Choroid plexus epithelial cell (primary cell): ENCODE measurements around the gene CDCA8.
"Not testable (repeated sequence)": the region's sequence is repeated elsewhere in the genome, so short reads cannot be mapped to it uniquely, and the experiment has no call there.

ENCODE experiments used
- DNase-seq: peaks from one replicate; pipeline ENCODE4 v3.0.0-alpha.2; 2010; ENCODE audit warnings: low read depth
- H3K4me3 ChIP-seq: 2 replicates; pipeline ENCODE4 v1.5.1; 2011; ENCODE audit warnings: low read depth, mild to moderate bottlenecking, control low read depth, low read length, moderate library complexity
- TF ChIP-seq, protein P1 (sequence below): conservative IDR thresholded peaks from 2 replicates; pipeline ENCODE4 v1.5.1; 2011; ENCODE audit warnings: low read depth, mild to moderate bottlenecking, control low read depth, inconsistent platforms, low read length, moderate library complexity

The CDCA8 gene

DNA sequence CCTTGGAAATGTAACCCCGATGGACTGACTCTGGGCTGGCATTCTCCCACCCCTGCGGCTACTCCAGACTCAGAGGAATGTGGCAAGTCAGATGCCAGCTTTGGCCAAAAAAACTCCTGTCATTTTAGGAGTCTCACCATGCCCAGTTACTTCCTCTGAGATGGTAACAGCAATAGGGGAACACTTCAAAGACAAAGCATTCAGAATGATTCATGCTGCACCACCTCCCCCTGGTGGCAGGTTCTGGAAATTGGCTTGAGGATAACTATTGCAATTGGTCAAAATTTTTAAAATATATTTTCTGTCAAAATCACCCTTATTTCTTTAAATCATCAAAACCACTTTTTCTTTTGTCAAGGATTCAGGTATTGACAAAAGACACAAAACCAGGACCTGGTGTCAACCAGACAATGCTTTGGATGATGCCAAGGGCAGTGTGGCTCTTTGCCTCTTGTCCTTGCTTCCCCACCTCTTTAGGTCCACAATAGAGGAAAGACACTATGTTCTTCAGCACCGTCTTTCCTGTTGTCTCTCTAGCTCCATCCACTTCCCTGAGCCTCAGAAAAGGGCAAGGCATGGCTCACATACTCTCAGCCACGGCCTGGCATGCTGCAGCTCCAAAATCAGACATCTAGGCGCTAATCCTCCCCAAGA lies 9.9 kb upstream of the CDCA8 start:
- H3K4me3 ChIP-seq, result no peak overlapping the region
- TF ChIP-seq, protein P1, sequence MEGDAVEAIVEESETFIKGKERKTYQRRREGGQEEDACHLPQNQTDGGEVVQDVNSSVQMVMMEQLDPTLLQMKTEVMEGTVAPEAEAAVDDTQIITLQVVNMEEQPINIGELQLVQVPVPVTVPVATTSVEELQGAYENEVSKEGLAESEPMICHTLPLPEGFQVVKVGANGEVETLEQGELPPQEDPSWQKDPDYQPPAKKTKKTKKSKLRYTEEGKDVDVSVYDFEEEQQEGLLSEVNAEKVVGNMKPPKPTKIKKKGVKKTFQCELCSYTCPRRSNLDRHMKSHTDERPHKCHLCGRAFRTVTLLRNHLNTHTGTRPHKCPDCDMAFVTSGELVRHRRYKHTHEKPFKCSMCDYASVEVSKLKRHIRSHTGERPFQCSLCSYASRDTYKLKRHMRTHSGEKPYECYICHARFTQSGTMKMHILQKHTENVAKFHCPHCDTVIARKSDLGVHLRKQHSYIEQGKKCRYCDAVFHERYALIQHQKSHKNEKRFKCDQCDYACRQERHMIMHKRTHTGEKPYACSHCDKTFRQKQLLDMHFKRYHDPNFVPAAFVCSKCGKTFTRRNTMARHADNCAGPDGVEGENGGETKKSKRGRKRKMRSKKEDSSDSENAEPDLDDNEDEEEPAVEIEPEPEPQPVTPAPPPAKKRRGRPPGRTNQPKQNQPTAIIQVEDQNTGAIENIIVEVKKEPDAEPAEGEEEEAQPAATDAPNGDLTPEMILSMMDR, result peak; percentile 94

GRCh38 chr1:37684182-37684581 lies 8.1 kb upstream of the CDCA8 start:
- not testable (repeated sequence) for H3K4me3 ChIP-seq, DNase-seq

More for the DNA sequence above, 9.9 kb upstream of the CDCA8 start:
- DNase-seq, result peak; percentile 77

GRCh38 chr1:37685722-37686121 lies 6.6 kb upstream of the CDCA8 start:
- no peak overlapping the region for H3K4me3 ChIP-seq
- TF ChIP-seq, protein P1, result no peak
- DNase-seq, result no peak

DNA sequence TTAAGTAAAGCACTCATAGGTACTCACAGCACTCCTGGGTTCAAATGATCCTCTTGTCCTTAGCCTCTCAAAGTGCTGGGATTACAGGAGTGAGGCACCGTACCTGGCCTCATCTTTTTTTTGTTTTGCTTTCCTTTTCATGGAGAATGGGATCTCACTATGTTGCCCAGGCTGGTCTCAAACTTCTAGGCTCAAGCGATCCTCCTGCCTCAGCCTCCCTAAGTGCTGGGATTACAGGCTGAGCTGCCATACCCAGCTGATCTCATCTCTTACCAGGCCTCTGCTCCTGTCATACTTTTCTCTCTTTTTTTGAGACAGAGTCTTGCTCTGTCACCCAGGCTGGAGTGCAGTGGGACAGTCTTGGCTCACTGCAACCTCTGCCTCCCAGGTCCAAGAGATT lies 4.6 kb upstream of the CDCA8 start:
- DNase-seq, H3K4me3 ChIP-seq: not testable (repeated sequence)

DNA sequence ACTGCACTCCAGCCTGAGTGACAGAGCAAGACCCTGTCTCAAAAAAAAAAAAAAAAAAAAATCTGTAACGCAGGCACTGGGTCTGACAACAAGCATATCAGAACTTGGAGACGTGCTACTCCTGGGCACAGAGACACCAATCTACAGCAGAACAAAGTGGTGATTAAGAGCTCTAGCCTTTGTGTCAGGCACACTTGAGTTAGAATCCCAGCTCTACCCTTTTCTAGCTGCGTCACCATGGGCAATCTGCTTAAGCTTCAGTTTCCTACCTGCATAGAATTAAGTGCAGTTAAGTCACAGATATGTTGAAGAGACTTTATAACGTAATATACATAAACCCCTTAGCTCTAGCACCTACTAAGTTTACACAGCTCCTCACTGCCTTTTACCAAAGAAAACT lies 3.4 kb upstream of the CDCA8 start:
- TF ChIP-seq, protein P1, result no peak
- no peak for DNase-seq
- no peak overlapping the region for H3K4me3 ChIP-seq

DNA sequence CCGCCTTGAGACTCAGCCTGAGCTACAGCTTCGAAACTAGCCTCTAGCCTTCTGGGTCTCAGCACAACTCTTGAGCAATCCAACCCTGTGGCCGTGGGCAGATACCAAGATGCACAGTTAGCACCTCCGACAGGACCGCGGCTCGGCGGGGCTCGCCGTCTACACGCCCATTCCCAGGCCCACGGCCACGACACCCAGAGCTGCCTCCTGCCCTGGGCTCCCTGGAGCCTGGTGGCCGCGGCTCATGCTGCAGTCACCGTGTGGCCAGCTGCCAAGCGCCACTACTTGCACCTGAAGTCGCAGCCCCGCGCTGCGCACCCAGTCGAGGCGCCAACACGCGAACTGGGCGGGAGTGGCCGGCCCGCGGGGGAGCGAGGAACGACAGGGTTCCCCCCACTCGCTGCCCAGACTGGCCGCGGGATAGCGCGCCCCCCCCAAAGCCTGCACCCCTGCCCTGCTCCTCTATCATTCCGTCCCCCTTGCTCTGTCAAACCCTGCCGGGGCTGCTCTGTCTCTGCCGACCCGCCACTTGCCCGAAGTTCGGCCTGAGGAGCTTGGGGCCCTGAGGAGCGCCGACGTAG lies 729 bp upstream of the CDCA8 start:
- peak overlapping the region; percentile 98 for H3K4me3 ChIP-seq
- TF ChIP-seq, protein P1, result no peak
- DNase-seq, result peak; percentile 68

DNA sequence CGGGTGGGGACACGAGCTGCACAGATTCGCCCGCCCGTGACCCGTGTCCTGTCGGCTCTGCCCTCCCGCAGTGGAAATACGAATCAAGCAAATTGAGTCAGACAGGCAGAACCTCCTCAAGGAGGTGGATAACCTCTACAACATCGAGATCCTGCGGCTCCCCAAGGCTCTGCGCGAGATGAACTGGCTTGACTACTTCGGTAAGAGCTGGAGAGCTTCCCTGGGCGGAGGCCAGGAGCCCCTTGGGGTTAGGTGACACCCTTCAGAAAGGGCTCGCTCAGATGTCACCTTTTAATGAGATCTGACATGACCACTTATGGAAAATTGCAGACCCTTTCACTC lies 489 bp downstream of the CDCA8 start:
- TF ChIP-seq, protein P1, result no peak
- DNase-seq, result no peak
- H3K4me3 ChIP-seq, result peak overlapping the region; percentile 98

GRCh38 chr1:37697090-37697489 lies 4.8 kb downstream of the CDCA8 start:
- DNase-seq, result no peak
- TF ChIP-seq, protein P1, result no peak
- H3K4me3 ChIP-seq, result no peak overlapping the region
